ENCODE results near the gene OCEL1. TPM values are rescaled to one million over a fixed set of nuclear protein-coding genes. Genes with fewer than 3 reads are reported as not detected.
A peak's percentile ranks its signal among the peaks of the same experiment; 100 is the strongest.

The OCEL1 gene
- total and polyA plus RNA-seq, 3 donors from 2014 or later, result 6.6 to 17.5 (median 13.9) TPM

- WGBS, 2 donors, result 30 to 55% methylated on average over 7 to 14 of the region's 14 CpGs
- Histone ChIP-seq H3K4me3 (no peak overlapping the region), H3K36me3 (ENCODE audit: low read depth, missing control alignments) (no peaks in the 10 kb centered on the region), H3K9me3 (no peaks in the 10 kb centered on the region), H3K27me3 (no peaks in the 10 kb centered on the region), H3K4me1 (peaks cover 15% of the 10 kb centered on the region), H3K27ac (peak overlapping the region; percentile 1 to 8)
- TF ChIP-seq POLR2A (IDR thresholded peaks at IDR 0.05) (no peak), CTCF (IDR thresholded peaks at IDR 0.05) (no peak)
- intact Hi-C loops (cut with DNase I; ENCODE audit: low total_unique reads), result no loop called here
- DNase-seq, result no peak
These were observed 5.7 kb upstream of the OCEL1 start for GRCh38 chr19:17220207-17220758.

GRCh38 chr19:17225053-17225452 is 973 bp upstream of the OCEL1 start:
- no peaks in the 10 kb centered on the region for H3K36me3 ChIP-seq (ENCODE audit: low read depth, missing control alignments)
- 41 to 69% methylated on average over 10 of the region's 10 CpGs for WGBS, 2 donors
- H3K4me1 ChIP-seq, result peaks cover 12% of the 10 kb centered on the region
- intact Hi-C loops (cut with DNase I; ENCODE audit: low total_unique reads), result no loop called here
- H3K4me3 ChIP-seq, result peak overlapping the region in 1 of 2 donors; percentile 70
- no peaks in the 10 kb centered on the region for H3K27me3 ChIP-seq
- H3K27ac ChIP-seq, result no peak overlapping the region
- TF ChIP-seq CTCF (IDR thresholded peaks at IDR 0.05), result no peak
- TF ChIP-seq POLR2A (IDR thresholded peaks at IDR 0.05), result no peak
- H3K9me3 ChIP-seq, result no peaks in the 10 kb centered on the region
- DNase-seq, result no peak

GRCh38 chr19:17227798-17228367 is 1.9 kb downstream of the OCEL1 start:
- Histone ChIP-seq H3K27ac (peak overlapping the region in 1 of 2 donors; percentile 80), H3K27me3 (no peaks in the 10 kb centered on the region), H3K9me3 (no peaks in the 10 kb centered on the region), H3K4me3 (no peak overlapping the region), H3K4me1 (peaks cover 4% of the 10 kb centered on the region), H3K36me3 (ENCODE audit: low read depth, missing control alignments) (no peaks in the 10 kb centered on the region)
- no peak for TF ChIP-seq POLR2A (IDR thresholded peaks at IDR 0.05)
- no peak for TF ChIP-seq CTCF (IDR thresholded peaks at IDR 0.05)
- DNase-seq, result peak; percentile 66
- intact Hi-C loops (cut with DNase I; ENCODE audit: low total_unique reads), result no loop called here
- WGBS, 2 donors, result 48 to 55% methylated on average over 7 to 13 of the region's 13 CpGs

GRCh38 chr19:17229890-17230289 is 3.9 kb downstream of the OCEL1 start:
- Histone ChIP-seq H3K36me3 (ENCODE audit: low read depth, missing control alignments) (no peaks in the 10 kb centered on the region), H3K27ac (no peak overlapping the region), H3K4me1 (peaks cover 5% of the 10 kb centered on the region), H3K9me3 (no peaks in the 10 kb centered on the region), H3K27me3 (no peaks in the 10 kb centered on the region), H3K4me3 (no peak overlapping the region)
- DNase-seq, result no peak
- 92 to 93% methylated on average over 3 of the region's 3 CpGs for WGBS, 2 donors
- intact Hi-C loops (cut with DNase I; ENCODE audit: low total_unique reads), result no loop called here
- no peak for TF ChIP-seq CTCF (IDR thresholded peaks at IDR 0.05)
- TF ChIP-seq POLR2A (IDR thresholded peaks at IDR 0.05), result no peak

- intact Hi-C loops (cut with DNase I; ENCODE audit: low total_unique reads), result no loop called here
- no peaks in the 10 kb centered on the region for H3K27me3 ChIP-seq
- no peak for DNase-seq
- 89 to 91% methylated on average over 23 to 25 of the region's 25 CpGs for whole genome bisulfite sequencing, 2 donors
- H3K4me3 ChIP-seq, result no peak overlapping the region
- no peaks in the 10 kb centered on the region for H3K9me3 ChIP-seq
- TF ChIP-seq CTCF (IDR thresholded peaks at IDR 0.05) (no peak), POLR2A (IDR thresholded peaks at IDR 0.05) (no peak)
- peaks cover 16% of the 10 kb centered on the region for H3K4me1 ChIP-seq
- H3K27ac ChIP-seq, result no peak overlapping the region
- H3K36me3 ChIP-seq (ENCODE audit: low read depth, missing control alignments), result no peaks in the 10 kb centered on the region
These were observed 6.2 kb downstream of the OCEL1 start for GRCh38 chr19:17232258-17232657.
